Epithelial cell of esophagus (primary cell): ENCODE results near the gene OR2A25.
"Not testable (repeated sequence)": the region's sequence is repeated elsewhere in the genome, so short reads cannot be mapped to it uniquely, and the experiment has no call there.

Source experiments
- DNase-seq: peaks from one replicate; pipeline ENCODE4 v3.0.0; 2010; ENCODE audit warnings: low read depth
- H3K4me3 ChIP-seq: 2 replicates; pipeline ENCODE4 v1.5.1; 2011; ENCODE audit warnings: mild to moderate bottlenecking, low read length, control low read depth
- TF ChIP-seq, protein P1 (sequence below): IDR thresholded peaks from 2 replicates; pipeline ENCODE4 v1.5.1; 2011; ENCODE audit warnings: low read depth, mild to moderate bottlenecking, low read length, control low read depth, inconsistent platforms; ENCODE audit not compliant: insufficient read depth; ENCODE audit errors: missing control alignments

Gene OR2A25

DNA sequence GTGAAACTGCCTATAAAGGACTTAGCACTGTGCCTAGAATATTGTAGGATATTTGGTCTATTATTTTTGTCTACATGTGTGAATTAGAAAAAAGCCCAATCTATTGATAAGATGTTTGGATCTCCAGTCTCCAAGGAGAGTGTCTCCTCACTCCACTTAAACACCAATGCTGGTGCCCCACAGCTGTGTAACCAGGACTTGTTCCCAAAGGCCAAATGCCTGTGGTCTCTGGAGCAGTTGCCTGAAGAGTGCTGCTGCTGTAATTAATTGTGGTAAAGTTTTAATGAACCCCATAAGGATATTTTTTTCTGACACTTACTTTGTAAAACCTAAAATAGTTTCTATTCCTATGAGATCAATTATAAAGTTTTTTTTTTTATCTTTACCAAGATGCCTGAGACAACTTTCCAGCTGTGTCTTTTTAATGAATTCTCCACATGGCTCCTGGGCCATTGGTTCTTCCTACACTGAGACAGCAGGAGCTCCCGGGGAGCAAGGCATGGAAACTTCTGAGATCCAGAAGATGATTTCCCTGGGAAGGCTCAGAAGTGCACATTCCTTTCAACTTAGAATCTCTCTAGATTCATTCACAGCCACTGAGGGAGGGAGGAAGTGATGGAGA lies 32.1 kb upstream of the OR2A25 start:
- TF ChIP-seq, protein P1, sequence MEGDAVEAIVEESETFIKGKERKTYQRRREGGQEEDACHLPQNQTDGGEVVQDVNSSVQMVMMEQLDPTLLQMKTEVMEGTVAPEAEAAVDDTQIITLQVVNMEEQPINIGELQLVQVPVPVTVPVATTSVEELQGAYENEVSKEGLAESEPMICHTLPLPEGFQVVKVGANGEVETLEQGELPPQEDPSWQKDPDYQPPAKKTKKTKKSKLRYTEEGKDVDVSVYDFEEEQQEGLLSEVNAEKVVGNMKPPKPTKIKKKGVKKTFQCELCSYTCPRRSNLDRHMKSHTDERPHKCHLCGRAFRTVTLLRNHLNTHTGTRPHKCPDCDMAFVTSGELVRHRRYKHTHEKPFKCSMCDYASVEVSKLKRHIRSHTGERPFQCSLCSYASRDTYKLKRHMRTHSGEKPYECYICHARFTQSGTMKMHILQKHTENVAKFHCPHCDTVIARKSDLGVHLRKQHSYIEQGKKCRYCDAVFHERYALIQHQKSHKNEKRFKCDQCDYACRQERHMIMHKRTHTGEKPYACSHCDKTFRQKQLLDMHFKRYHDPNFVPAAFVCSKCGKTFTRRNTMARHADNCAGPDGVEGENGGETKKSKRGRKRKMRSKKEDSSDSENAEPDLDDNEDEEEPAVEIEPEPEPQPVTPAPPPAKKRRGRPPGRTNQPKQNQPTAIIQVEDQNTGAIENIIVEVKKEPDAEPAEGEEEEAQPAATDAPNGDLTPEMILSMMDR, result no peak
- no peak overlapping the region for H3K4me3 ChIP-seq
- no peak for DNase-seq

DNA sequence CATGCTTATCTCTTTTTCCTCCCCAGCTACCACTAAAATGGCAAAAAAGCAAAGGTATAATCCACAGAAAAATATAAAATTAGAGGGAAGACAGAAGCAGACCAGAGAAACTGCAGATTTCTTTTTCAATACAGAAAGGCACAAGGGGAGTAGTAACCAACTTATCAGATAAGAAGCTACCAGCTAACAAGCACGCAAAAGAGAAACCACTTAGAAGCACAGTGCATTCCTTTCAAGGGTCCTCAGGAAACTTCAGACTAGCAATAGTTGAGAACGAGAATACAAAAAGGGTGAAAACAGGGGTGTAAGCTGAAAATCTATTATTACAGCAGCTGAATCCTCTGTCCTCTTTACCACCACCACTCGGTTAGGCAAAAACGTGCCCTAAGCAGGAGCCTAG lies 30.7 kb upstream of the OR2A25 start:
- H3K4me3 ChIP-seq, result no peak overlapping the region
- TF ChIP-seq, protein P1, result no peak
- DNase-seq, result no peak

DNA sequence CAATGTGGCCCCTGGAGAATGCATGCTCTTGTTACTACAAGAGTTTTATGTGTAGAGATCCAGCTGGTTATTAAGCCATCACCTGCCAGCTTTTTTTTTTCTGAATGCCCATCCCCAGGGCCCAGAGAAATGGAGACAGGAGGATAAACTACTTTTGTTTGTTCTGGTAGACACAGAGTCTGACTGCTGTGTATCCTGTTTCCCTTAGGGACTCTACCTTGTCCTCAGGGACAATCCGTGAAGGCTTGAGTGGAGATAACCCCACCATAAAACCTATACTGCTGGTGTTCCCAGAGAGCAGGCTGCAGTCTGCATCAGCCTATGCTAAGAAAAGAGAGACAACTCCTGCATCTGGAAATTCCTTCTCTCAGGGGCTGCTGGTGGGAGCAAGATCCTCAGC lies 21.0 kb upstream of the OR2A25 start, which contains the start of gene OR2A5:
Gene OR2A5, plus strand, starts transcription at position 301 of the 400 bp plus-strand sequence. CDS start 1,454 bp downstream, outside the sequence.
- H3K4me3 ChIP-seq, result no peak within 1 kb of the TSS
- TF ChIP-seq, protein P1, result no peak
- DNase-seq, result no peak

DNA sequence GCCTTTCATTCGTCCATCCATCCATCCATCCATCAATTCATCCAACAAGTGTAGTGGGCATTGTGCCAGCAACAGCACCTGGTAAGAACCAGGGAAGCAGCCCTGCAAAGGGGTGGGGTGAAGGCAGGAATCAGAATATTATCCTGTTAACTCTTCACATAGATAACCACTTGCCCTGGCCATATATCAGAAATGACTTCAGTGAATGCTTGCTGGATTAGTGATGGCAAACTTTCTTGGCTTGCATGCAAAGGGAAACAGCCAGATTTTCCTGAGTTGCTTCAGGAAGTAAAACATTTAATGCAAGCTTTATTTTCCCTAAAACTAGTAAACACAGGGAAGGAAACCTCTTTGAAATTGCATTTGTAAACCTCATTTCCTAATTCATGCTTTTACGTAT lies 20.1 kb upstream of the OR2A25 start:
- DNase-seq, result no peak
- TF ChIP-seq, protein P1, result no peak
- no peak overlapping the region for H3K4me3 ChIP-seq

DNA sequence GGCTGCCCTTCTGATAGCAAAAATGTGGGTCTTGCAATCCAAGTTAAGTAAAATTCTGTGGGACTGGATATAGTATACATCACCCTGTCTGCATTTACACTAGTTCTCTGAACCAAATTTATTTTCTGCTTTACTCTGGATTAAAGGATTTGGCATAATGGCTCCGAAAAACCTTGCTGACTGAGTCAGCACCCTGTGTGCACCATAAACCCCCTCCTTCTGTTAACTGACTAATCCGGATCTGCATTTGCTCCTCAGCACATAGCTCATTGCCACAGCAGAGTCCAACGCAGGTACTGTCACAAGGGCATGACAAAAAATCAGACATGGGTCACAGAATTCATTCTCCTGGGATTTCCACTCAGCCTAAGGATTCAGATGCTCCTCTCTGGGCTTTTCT lies 19.5 kb upstream of the OR2A25 start:
- TF ChIP-seq, protein P1, result no peak
- no peak for DNase-seq
- H3K4me3 ChIP-seq, result no peak overlapping the region

DNA sequence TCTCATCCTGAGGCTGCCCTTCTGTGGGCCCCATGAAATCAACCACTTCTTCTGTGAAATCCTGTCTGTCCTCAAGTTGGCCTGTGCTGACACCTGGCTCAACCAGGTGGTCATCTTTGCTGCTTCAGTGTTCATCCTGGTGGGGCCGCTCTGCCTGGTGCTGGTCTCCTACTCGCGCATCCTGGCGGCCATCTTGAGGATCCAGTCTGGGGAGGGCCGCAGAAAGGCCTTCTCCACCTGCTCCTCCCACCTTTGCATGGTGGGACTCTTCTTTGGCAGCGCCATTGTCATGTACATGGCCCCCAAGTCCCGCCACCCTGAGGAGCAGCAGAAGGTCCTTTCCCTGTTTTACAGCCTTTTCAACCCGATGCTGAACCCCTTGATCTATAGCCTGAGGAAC lies 18.7 kb upstream of the OR2A25 start:
- not testable (repeated sequence) for DNase-seq, H3K4me3 ChIP-seq

DNA sequence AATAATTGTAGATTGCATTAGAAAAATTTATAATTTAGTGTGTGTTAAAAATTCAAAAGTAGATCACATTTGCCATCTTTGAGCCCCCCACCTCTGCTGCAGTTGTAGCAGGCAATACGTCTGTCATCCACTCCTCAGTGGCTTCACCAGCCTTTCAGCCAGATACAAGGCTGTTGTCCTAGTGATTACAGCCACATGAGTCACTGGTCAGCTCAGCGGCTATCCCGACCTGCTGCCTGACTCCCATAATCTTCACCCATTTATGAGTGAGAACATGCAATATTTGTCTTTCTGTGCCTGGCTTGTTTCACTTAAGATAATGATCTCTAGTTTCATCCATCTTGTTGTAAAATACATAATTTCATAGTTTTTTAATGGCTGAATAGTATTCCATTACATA lies 11.7 kb upstream of the OR2A25 start:
- H3K4me3 ChIP-seq, result no peak overlapping the region
- TF ChIP-seq, protein P1, result no peak
- no peak for DNase-seq
